D721Med (cell line): Measurements from ENCODE around the gene GBP2.

ENCODE experiments used
- DNase-seq: peaks from one replicate; pipeline ENCODE4 v3.0.0; 2011; ENCODE audit warnings: low spot score; ENCODE audit not compliant: insufficient read length
- FAIRE-seq: peaks from 2 replicates; lab custom pipeline; 2011; peaks lifted over from hg19 to GRCh38; lab: Jason Lieb, UNC
- CTCF ChIP-seq: IDR thresholded peaks from 2 replicates; pipeline ENCODE4 v1.5.1; 2012; ENCODE audit warnings: mild to moderate bottlenecking, control low read depth; ENCODE audit not compliant: insufficient read depth; ENCODE audit errors: missing control alignments

The GBP2 gene

DNA sequence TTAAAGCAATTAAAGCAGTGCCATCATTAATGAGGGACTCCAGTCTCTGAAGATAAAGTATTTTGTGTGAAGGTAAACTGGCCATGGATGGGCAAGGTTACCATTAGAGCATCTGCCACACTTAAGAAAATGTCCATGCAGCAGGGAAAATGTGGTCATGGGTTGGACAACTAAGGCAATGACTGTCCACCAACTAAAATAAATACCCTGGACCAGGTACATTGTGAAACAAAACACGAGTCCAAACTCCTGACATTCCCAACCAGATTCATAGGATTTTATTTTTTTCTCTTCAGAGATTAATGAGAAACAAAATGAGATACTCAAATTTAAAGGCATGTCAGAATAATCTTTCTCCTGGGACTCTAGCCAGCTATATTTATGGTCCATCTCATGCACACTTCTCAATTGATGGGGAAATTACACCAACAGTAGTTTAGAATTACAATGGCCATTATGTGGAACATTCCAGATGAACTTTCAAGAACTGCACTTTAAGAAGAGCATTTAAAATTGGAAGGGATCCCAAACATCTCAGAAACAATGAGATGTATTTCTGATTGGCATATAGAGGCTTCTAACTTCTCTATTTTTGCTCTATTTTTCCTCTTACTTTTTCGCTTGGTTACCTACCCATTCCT lies 41.8 kb upstream of the GBP2 start:
- no peak for FAIRE-seq
- TF ChIP-seq CTCF = no peak
- DNase-seq = no peak

GRCh38 chr1:89166705-89167104 lies 40.8 kb upstream of the GBP2 start:
- FAIRE-seq = no peak
- no peak for DNase-seq
- no peak for TF ChIP-seq CTCF

DNA sequence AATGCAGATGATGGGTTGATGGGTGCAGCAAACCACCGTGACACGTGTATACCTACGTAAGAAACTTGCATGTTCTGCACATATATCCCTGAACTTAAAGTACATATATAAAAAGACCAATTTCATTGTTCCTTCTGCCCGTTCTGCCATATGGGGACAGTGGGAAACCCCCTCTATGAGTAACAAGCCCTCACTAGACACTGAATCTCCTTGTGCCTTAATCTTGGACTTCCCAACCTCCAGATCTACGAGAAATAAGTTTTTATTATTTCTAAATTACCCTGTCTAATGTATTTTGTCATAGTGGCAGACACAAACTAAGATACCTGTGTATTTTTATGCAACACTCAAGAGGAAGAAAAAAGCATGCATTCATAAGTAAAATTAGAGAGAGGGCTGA lies 39.9 kb upstream of the GBP2 start:
- FAIRE-seq = no peak
- no peak for DNase-seq
- TF ChIP-seq CTCF = no peak

DNA sequence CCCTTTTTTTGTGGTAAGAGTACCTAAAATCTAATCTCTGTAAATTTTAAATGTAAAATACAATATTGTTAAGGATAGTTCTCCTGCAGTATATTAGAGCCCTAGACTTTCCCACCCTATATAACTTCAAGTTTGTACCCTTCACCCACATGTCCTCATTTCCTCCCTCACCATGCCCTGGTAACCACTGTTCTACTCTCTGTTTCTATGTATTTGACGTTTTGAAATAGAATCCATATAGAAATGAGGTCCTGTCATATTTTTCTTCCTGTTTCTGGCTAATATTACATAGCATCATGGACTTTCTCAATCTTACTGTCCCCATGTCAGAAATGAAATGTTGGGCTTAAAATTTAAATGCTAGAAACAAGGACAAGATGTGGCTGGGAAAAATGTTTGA lies 25.1 kb upstream of the GBP2 start:
- no peak for TF ChIP-seq CTCF
- DNase-seq = no peak
- no peak for FAIRE-seq

DNA sequence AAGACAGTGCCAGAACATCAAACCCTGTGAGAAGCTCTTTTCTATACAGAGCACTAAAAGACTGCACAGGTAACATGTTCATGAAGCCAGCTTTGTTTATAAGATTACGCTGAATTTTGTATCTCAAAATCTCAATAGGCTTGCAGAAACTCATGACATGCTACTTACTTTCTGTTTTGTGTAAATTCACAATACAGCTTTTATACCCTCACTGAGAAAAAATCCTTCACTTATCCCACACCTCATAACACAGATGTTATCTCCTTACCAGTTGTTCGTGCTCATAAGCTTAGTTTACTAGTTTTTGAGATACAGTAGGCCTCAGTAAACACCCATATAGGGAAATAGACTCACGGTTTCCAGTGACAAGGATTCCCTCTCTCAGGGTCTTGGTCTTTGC lies 24.1 kb upstream of the GBP2 start:
- TF ChIP-seq CTCF = no peak
- no peak for DNase-seq
- FAIRE-seq = no peak

DNA sequence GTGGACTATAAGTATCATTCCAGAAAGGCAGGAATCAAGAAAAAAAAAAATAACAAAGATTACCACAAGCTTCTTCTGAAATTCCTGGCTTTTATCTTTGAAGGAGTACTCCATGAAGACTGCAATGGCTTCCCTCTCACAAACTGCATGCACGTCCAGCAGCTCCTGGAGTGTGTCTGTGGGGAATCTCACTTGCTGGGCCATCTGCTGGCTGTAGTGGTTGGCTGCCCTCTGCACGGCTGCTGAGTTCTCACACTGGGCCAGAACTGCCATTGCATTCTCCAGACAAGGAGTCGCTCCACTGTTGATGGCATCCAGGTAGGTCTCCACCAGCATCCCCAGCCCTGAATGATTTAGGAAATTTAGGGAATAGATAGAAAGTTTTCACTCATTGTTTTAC lies 23.3 kb upstream of the GBP2 start:
- FAIRE-seq = no peak
- no peak for TF ChIP-seq CTCF
- no peak for DNase-seq
